OCI-LY1 (cell line): ENCODE measurements around the gene SERPINB12.

Source experiments
- H2AFZ ChIP-seq: fragments of 200-600 bp; sonication (generic), shearing (Covaris generic); 2 replicates; pipeline ENCODE4 v1.6.0; 2014; ENCODE audit warnings: antibody characterized with exemption, mild to moderate bottlenecking, low read length
- H3F3A ChIP-seq: fragments of 200-600 bp; sonication (generic), shearing (Covaris generic); 2 replicates; pipeline ENCODE4 v1.6.0; 2014; ENCODE audit warnings: mild to moderate bottlenecking, antibody characterized with exemption, low read length, moderate library complexity; ENCODE audit not compliant: insufficient read depth
- H3K27ac ChIP-seq: fragments of 200-600 bp; sonication (generic); 2 replicates; pipeline ENCODE4 v1.5.1; 2014; ENCODE audit warnings: low read length, mixed run types, mild to moderate bottlenecking, low read depth; ENCODE audit not compliant: poor library complexity, severe bottlenecking
- H3K27me3 ChIP-seq: fragments of 200-600 bp; sonication (generic); 2 replicates; pipeline ENCODE4 v1.6.0; 2014; ENCODE audit warnings: antibody characterized with exemption, mild to moderate bottlenecking, low read length, moderate library complexity; ENCODE audit not compliant: insufficient read depth
- H3K36me3 ChIP-seq: fragments of 200-600 bp; sonication (generic); 2 replicates; pipeline ENCODE4 v1.6.1; 2014; ENCODE audit warnings: mild to moderate bottlenecking, antibody characterized with exemption, low read length, moderate library complexity, mixed read lengths; ENCODE audit not compliant: insufficient read depth
- H3K4me1 ChIP-seq: fragments of 200-600 bp; sonication (generic); 2 replicates; pipeline ENCODE4 v1.5.1; 2014; ENCODE audit warnings: mild to moderate bottlenecking, low read length, moderate library complexity; ENCODE audit not compliant: insufficient read depth, severe bottlenecking
- H3K4me2 ChIP-seq: fragments of 200-600 bp; sonication (generic), shearing (Covaris generic); 2 replicates; pipeline ENCODE4 v1.6.1; 2014; ENCODE audit warnings: low read length
- H3K4me3 ChIP-seq: fragments of 200-600 bp; sonication (generic); 2 replicates; pipeline ENCODE4 v1.5.1; 2014; ENCODE audit warnings: low read length, low read depth, mild to moderate bottlenecking, mixed read lengths; ENCODE audit not compliant: poor library complexity, severe bottlenecking
- H3K79me2 ChIP-seq: fragments of 200-600 bp; shearing (Covaris generic); 2 replicates; pipeline ENCODE4 v1.6.1; 2016; ENCODE audit warnings: mixed run types, low read length, mixed read lengths; ENCODE audit not compliant: insufficient read depth
- H3K9ac ChIP-seq: fragments of 200-600 bp; sonication (generic), shearing (Covaris generic); 2 replicates; pipeline ENCODE4 v1.6.1; 2014; ENCODE audit warnings: mild to moderate bottlenecking, low read length, mixed read lengths
- H3K9me2 ChIP-seq: fragments of 200-600 bp; sonication (generic), shearing (Covaris generic); 2 replicates; pipeline ENCODE4 v1.6.1; 2014; ENCODE audit warnings: low read depth, mild to moderate bottlenecking, low read length, mixed read lengths
- H3K9me3 ChIP-seq: fragments of 200-600 bp; shearing (Covaris generic); 2 replicates; pipeline ENCODE4 v1.6.1; 2014; ENCODE audit warnings: low read length, mixed read lengths
- H4K20me1 ChIP-seq: fragments of 200-600 bp; sonication (generic), shearing (Covaris generic); 2 replicates; pipeline ENCODE4 v1.6.0; 2016; ENCODE audit warnings: mild to moderate bottlenecking, low read length; ENCODE audit not compliant: insufficient read depth
- CTCF ChIP-seq: fragments of 200-600 bp; sonication (generic), shearing (Covaris generic); IDR thresholded peaks from 2 replicates; pipeline ENCODE4 v1.5.1; 2017; ENCODE audit warnings: mild to moderate bottlenecking, antibody characterized with exemption, low read length, moderate library complexity, mixed read lengths
- EZH2 ChIP-seq: fragments of 200-600 bp; sonication (generic), shearing (Covaris generic); IDR thresholded peaks from 2 replicates; pipeline ENCODE4 v1.8.0; 2017; ENCODE audit warnings: borderline replicate concordance, mixed run types, mild to moderate bottlenecking, antibody characterized with exemption, low read length, moderate library complexity, mixed read lengths

SERPINB12 gene

GRCh38 chr18:63578357-63578958, 36.3 kb downstream of the SERPINB12 start:
- Histone ChIP-seq H3K4me2 (no peak overlapping the region), H3K27me3 (no peaks in the 10 kb centered on the region), H3K4me3 (no peak overlapping the region), H3K27ac (no peak overlapping the region), H3K9ac (no peak overlapping the region), H3K4me1 (no peaks in the 10 kb centered on the region), H3F3A (no peaks in the 10 kb centered on the region), H3K9me2 (no peaks in the 10 kb centered on the region), H2AFZ (no peak overlapping the region), H3K36me3 (no peaks in the 10 kb centered on the region), H3K9me3 (no peaks in the 10 kb centered on the region), H4K20me1 (no peaks in the 10 kb centered on the region), H3K79me2 (no peaks in the 10 kb centered on the region)
- peak; percentile 90 for TF ChIP-seq CTCF
- TF ChIP-seq EZH2: no peak

DNA sequence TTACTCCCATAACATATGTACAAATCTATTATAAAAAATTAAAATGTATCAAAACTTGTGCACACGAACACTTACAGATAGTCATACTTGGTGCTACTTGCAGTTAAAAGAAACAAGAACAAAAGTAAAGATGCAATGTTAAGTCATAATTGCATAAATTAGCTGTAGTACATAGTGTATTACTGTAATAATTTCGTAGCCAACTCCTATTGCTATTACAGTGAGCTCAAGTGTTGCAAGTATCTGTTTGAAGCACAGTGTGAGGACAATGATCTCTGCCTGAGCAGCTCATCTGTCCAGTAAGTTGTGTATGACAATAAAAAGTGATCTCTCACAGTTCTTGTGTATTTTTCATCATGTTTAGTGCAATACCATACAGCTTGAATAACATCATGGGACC, 37.4 kb downstream of the SERPINB12 start:
- no peaks in the 10 kb centered on the region for H3K36me3 ChIP-seq
- no peak overlapping the region for H3K4me2 ChIP-seq
- no peaks in the 10 kb centered on the region for H4K20me1 ChIP-seq
- no peaks in the 10 kb centered on the region for H3K9me3 ChIP-seq
- H3K4me3 ChIP-seq: no peak overlapping the region
- no peaks in the 10 kb centered on the region for H3F3A ChIP-seq
- no peak overlapping the region for H3K9ac ChIP-seq
- no peaks in the 10 kb centered on the region for H3K4me1 ChIP-seq
- no peaks in the 10 kb centered on the region for H3K79me2 ChIP-seq
- H3K27ac ChIP-seq: no peak overlapping the region
- H3K9me2 ChIP-seq: no peaks in the 10 kb centered on the region
- H3K27me3 ChIP-seq: no peaks in the 10 kb centered on the region
- TF ChIP-seq EZH2 (no peak), CTCF (no peak)
- no peak overlapping the region for H2AFZ ChIP-seq

DNA sequence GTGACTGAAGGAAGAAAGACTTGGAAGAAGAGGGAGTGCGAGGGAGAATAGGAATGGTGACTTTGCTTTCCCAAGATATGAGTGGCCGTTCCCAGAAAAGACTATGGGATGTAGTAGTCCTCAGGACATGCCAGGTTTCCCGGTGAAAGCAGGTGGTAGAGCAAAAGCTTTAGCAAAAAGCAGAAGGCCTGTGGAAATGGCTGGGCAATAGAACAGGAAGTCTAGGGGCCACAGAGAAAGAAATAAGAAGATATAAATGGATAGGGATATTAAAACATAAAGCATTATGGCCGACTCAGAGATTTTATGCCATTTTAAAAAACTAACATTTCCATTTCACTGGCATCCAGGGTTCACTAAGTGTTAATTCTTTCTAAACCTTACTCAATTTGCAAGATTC, 43.8 kb downstream of the SERPINB12 start:
- Histone ChIP-seq H3K27me3 (no peaks in the 10 kb centered on the region), H3K79me2 (no peaks in the 10 kb centered on the region), H3K9ac (no peak overlapping the region), H3F3A (no peaks in the 10 kb centered on the region), H3K4me3 (no peak overlapping the region), H2AFZ (no peak overlapping the region), H3K9me2 (no peaks in the 10 kb centered on the region), H3K9me3 (no peaks in the 10 kb centered on the region), H3K4me2 (no peak overlapping the region), H4K20me1 (no peaks in the 10 kb centered on the region), H3K36me3 (no peaks in the 10 kb centered on the region), H3K27ac (no peak overlapping the region), H3K4me1 (no peaks in the 10 kb centered on the region)
- TF ChIP-seq EZH2: no peak

DNA sequence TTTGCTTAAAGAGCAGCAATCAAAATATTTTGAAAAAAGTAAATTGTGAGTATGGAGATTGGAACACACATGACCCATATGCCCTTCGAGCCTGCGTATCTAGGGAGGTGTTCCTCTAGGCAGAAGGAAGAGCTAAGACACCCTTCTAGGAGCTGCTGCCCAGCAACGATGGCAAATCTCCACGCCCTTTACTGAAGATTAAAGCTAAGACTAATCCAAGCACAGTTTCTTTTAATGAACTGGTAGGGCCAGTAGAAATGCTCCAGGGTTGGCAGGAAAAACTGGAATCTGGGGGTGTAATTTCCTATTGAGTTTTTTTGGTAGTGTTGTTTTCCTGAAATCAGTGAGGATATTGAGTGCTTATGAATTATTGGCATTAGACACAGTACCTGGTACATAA, 44.3 kb downstream of the SERPINB12 start:
- TF ChIP-seq CTCF (no peak), EZH2 (no peak)
- H3K79me2 ChIP-seq: no peaks in the 10 kb centered on the region
- no peaks in the 10 kb centered on the region for H3F3A ChIP-seq
- H3K27me3 ChIP-seq: no peaks in the 10 kb centered on the region
- H3K27ac ChIP-seq: no peak overlapping the region
- H3K4me3 ChIP-seq: no peak overlapping the region
- no peaks in the 10 kb centered on the region for H4K20me1 ChIP-seq
- no peaks in the 10 kb centered on the region for H3K36me3 ChIP-seq
- no peak overlapping the region for H2AFZ ChIP-seq
- no peak overlapping the region for H3K9ac ChIP-seq
- no peaks in the 10 kb centered on the region for H3K4me1 ChIP-seq
- H3K4me2 ChIP-seq: no peak overlapping the region
- no peaks in the 10 kb centered on the region for H3K9me2 ChIP-seq
- H3K9me3 ChIP-seq: no peaks in the 10 kb centered on the region
